Smooth muscle cell (in vitro differentiated cells): ENCODE data around the gene TSPAN15. TPM values are rescaled to one million over a fixed set of nuclear protein-coding genes. Genes with fewer than 3 reads are reported as not detected.
"Not testable (repeated sequence)": the region's sequence is repeated elsewhere in the genome, so short reads cannot be mapped to it uniquely, and the experiment has no call there.

ENCODE experiments used
- DNase-seq: peaks from one replicate; lab custom pipeline; 2025; ENCODE audit not compliant: unreplicated experiment; lab: John Stamatoyannopoulos, UW
- H2AFZ ChIP-seq: fragments of 200-600 bp; sonication (generic); 2 replicates; pipeline ENCODE4 v1.6.0; 2016; ENCODE audit warnings: antibody characterized with exemption, low read depth, mild to moderate bottlenecking
- H3F3A ChIP-seq: fragments of 200-600 bp; sonication (generic); 2 replicates; pipeline ENCODE4 v1.6.0; 2017; ENCODE audit warnings: antibody characterized with exemption, low read depth
- H3K27ac ChIP-seq: fragments of 200-600 bp; sonication (generic); 2 replicates; pipeline ENCODE4 v1.5.1; 2016; ENCODE audit warnings: low read depth, mild to moderate bottlenecking
- H3K27me3 ChIP-seq: fragments of 200-600 bp; sonication (generic); 2 replicates; pipeline ENCODE4 v1.6.1; 2016; ENCODE audit warnings: low read depth, mild to moderate bottlenecking
- H3K36me3 ChIP-seq: fragments of 200-600 bp; sonication (generic); 2 replicates; pipeline ENCODE4 v1.5.1; 2016; ENCODE audit warnings: low read depth
- H3K4me1 ChIP-seq: fragments of 200-600 bp; sonication (generic); 2 replicates; pipeline ENCODE4 v1.5.1; 2016; ENCODE audit warnings: low read depth
- H3K4me2 ChIP-seq: fragments of 200-600 bp; sonication (generic); 2 replicates; pipeline ENCODE4 v1.6.0; 2016; ENCODE audit warnings: mild to moderate bottlenecking
- H3K4me3 ChIP-seq: fragments of 200-600 bp; sonication (generic); 2 replicates; pipeline ENCODE4 v1.5.1; 2016; ENCODE audit warnings: mild to moderate bottlenecking
- H3K79me2 ChIP-seq: fragments of 200-600 bp; sonication (generic); 2 replicates; pipeline ENCODE4 v1.6.0; 2016; ENCODE audit warnings: low read depth, mild to moderate bottlenecking
- H3K9ac ChIP-seq: fragments of 200-600 bp; sonication (generic); 2 replicates; pipeline ENCODE4 v1.6.0; 2016; ENCODE audit warnings: low read depth
- H3K9me3 ChIP-seq: fragments of 200-600 bp; sonication (generic); replicated peaks from 2 replicates; pipeline ENCODE4 v1.5.1; 2016; ENCODE audit warnings: low read depth
- H4K20me1 ChIP-seq: fragments of 200-600 bp; sonication (generic); 2 replicates; pipeline ENCODE4 v1.6.0; 2016; ENCODE audit warnings: low read depth
- CTCF ChIP-seq: fragments of 200-600 bp; sonication (generic); IDR thresholded peaks from 2 replicates; pipeline ENCODE4 v1.5.1; 2017; ENCODE audit warnings: borderline replicate concordance, mild to moderate bottlenecking, antibody characterized with exemption; ENCODE audit not compliant: insufficient read depth, poor library complexity, severe bottlenecking
- WGBS: methylation state at CpG from one replicate; pipeline ENCODE4 v1.1.7; 2016; ENCODE audit warnings: low lambda C conversion rate; 5-methylcytosine and 5-hydroxymethylcytosine counted together
- polyA plus RNA-seq: library from polyadenylated mRNA; unstranded; fragments of >200 nt; fragmentation: Nextera tagmentation; extraction: Ambion mirVana; gene quantifications from 2 replicates; pipeline ENCODE4 v1.2.1, GENCODE V29; 2016
- total RNA-seq: library from RNA; depleted of rRNA; stranded (reverse); fragments of >200 nt; gene quantifications from 2 replicates; pipeline ENCODE4 v1.2.3, GENCODE V29; 2014

The TSPAN15 gene
- total and polyA plus RNA-seq, 2 experiments from 2014 or later: 113 to 249 TPM

- H2AFZ ChIP-seq: no peak overlapping the region
- peaks cover 6% of the 10 kb centered on the region for H3F3A ChIP-seq
- no peak overlapping the region for H3K4me2 ChIP-seq
- H3K36me3 ChIP-seq: peaks cover 5% of the 10 kb centered on the region
- H3K4me3 ChIP-seq: no peak overlapping the region
- WGBS: 69% methylated on average over 9 of the region's 9 CpGs
- peak overlapping the region; percentile 23 for H3K27ac ChIP-seq
- no peaks in the 10 kb centered on the region for H3K9me3 ChIP-seq
- no peak overlapping the region for H3K9ac ChIP-seq
- no peak for DNase-seq
- H4K20me1 ChIP-seq: no peaks in the 10 kb centered on the region
- peaks cover 7% of the 10 kb centered on the region for H3K4me1 ChIP-seq
- no peaks in the 10 kb centered on the region for H3K27me3 ChIP-seq
- peaks cover 26% of the 10 kb centered on the region for H3K79me2 ChIP-seq
- TF ChIP-seq CTCF: no peak
Measured at GRCh38 chr10:69486922-69487730, 35.9 kb downstream of the TSPAN15 start.

- H3K4me2 ChIP-seq, H2AFZ ChIP-seq, H3K36me3 ChIP-seq, H3F3A ChIP-seq, H3K27me3 ChIP-seq, H3K9me3 ChIP-seq, H3K4me3 ChIP-seq, H3K9ac ChIP-seq, H3K4me1 ChIP-seq, H3K27ac ChIP-seq, H4K20me1 ChIP-seq, DNase-seq: not testable (repeated sequence)
- 82% methylated on average over 4 of the region's 4 CpGs for WGBS
- H3K79me2 ChIP-seq: peaks cover 19% of the 10 kb centered on the region
Measured at GRCh38 chr10:69488149-69488844, 37.0 kb downstream of the TSPAN15 start.

- not testable (repeated sequence) for DNase-seq, H3K9me3 ChIP-seq, H3K27ac ChIP-seq, H3F3A ChIP-seq, H3K4me1 ChIP-seq, H3K9ac ChIP-seq, H3K4me3 ChIP-seq, H3K4me2 ChIP-seq, H3K27me3 ChIP-seq, H3K36me3 ChIP-seq, H4K20me1 ChIP-seq, H2AFZ ChIP-seq
- 95% methylated on average over 6 of the region's 6 CpGs for WGBS
- H3K79me2 ChIP-seq: peaks cover 19% of the 10 kb centered on the region
Measured at GRCh38 chr10:69488856-69489255, 37.6 kb downstream of the TSPAN15 start.

- Histone ChIP-seq H3F3A (no peaks in the 10 kb centered on the region), H3K9ac (no peak overlapping the region), H2AFZ (no peak overlapping the region), H3K4me1 (peaks cover 15% of the 10 kb centered on the region), H3K27me3 (no peaks in the 10 kb centered on the region), H3K4me3 (no peak overlapping the region), H3K79me2 (peaks cover 15% of the 10 kb centered on the region), H3K9me3 (no peaks in the 10 kb centered on the region), H4K20me1 (no peaks in the 10 kb centered on the region), H3K27ac (no peak overlapping the region), H3K36me3 (peaks cover 5% of the 10 kb centered on the region), H3K4me2 (no peak overlapping the region)
- 93% methylated on average over 9 of the region's 9 CpGs for WGBS
- no peak for TF ChIP-seq CTCF
- no peak for DNase-seq
Measured at GRCh38 chr10:69489506-69490090, 38.3 kb downstream of the TSPAN15 start.
